Activated CD8-positive, alpha-beta memory T cell treated with anti-CD3 and anti-CD28 coated beads for 48 hours (primary cell): ENCODE measurements around the gene RSAD2.

Experiments
- DNase-seq, 3 experiments: peaks; one replicate each; pipeline ENCODE4 v3.0.0-alpha.2; 2020; ENCODE audit warnings: low read depth in 2 of 3, low spot score in 2 of 3

RSAD2 gene

GRCh38 chr2:6943971-6944370 is 66.4 kb downstream of the RSAD2 start:
- DNase-seq: no peak

DNA sequence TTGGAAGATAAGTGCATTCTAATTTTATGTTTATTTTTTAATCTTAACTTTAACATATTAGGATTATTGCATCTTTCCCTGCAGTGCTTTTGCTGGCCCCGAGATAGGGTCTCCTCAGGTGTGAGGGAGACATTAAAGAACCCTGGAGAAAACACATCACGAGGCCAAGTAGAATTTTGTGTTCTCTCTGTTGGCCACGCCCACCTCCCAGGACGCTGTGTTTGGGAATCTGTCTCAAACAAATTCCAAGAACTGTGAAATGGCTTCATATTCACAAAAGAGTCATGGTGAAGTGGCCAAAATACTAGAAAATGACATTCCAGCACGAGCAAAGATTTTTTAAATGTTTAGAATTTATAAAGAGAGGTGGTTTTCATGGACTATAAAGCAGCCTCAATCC is 67.0 kb downstream of the RSAD2 start:
- no peak for DNase-seq

DNA sequence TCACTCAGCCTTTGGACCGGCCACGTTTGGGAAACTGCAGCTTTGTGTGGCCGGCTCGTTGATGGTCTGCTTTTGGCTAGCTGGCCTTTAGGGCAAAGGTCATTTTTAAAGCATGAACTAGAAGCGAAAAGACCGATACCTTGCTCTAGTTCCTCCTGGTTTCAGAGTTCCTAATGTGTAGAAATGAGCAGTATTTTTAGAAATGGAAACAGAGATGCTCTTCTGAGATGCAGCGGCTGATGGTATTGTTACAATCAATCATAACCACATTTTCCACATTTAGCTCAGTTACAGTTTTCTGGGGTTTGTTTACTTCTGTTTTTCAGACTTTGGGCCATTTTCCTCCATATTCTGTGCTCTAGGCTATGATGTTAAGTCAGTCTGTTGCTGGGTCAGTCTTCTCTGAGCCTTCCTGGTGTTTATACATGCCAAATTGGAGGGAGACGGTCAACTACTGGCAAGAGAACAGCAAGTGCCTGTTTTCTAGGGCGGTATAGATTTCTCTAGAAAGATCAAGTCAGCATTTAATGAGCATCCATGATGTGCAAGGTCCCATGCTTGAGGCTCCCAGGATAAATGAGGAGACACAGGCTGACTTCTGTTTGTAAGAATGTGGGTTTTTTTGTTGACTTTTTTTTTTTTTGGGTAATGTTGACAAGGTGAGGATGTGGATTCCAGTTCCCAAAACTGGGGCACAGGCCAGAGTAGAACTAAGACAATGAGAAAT is 67.7 kb downstream of the RSAD2 start:
- no peak for DNase-seq

- no peak for DNase-seq
These were observed 68.2 kb downstream of the RSAD2 start for GRCh38 chr2:6945821-6946220.

DNA sequence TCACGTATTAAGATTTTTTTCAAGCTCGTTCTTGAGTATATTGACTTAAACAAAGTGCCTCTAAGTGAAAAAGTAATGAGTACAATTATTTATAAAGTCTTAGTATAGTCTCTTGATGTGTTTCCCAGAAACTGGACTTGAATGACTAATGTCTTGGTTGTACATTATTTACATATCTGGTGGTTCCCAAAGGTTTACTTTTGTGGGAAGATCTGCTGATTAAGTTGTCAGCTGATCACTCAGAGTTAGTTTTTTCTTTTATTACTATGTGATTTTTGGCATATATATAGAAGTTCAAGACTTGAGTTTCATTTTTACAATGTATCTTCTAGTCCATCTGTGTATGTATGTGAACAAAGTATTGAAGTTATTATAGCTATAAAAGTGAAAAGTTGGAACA is 69.1 kb downstream of the RSAD2 start:
- no peak for DNase-seq
